Colonic mucosa (tissue), 4 donors: Measurements from ENCODE around the gene APOL1. TPM values are rescaled to one million over a fixed set of nuclear protein-coding genes. Genes with fewer than 3 reads are reported as not detected.

Source experiments
- DNase-seq: peaks from one replicate; pipeline ENCODE4 v3.0.0-alpha.2; 2020
- H3K27ac ChIP-seq: fragments of 200-600 bp; one replicate; pipeline ENCODE4 v1.8.0; 2021
- H3K27me3 ChIP-seq: fragments of 200-600 bp; one replicate; pipeline ENCODE4 v1.8.0; 2021
- H3K36me3 ChIP-seq: fragments of 200-600 bp; one replicate; pipeline ENCODE4 v1.8.0; 2021
- H3K4me1 ChIP-seq: fragments of 200-600 bp; one replicate; pipeline ENCODE4 v1.8.0; 2021; ENCODE audit warnings: mild to moderate bottlenecking
- H3K4me3 ChIP-seq: fragments of 200-600 bp; one replicate; pipeline ENCODE4 v1.8.0; 2021
- H3K9ac ChIP-seq, 2 donors: one replicate each; pipeline ENCODE4 v1.7.0; 2013; ENCODE audit warnings: control low read depth in 2 of 2, low read depth in 2 of 2, low read length in 2 of 2
- H3K9me3 ChIP-seq: fragments of 200-600 bp; one replicate; pipeline ENCODE4 v1.8.0; 2021
- intact Hi-C: fragments of 100-400 bp; cut with DNase I; formaldehyde crosslinking; loops from one replicate; pipeline ENCODE4 v1.14.1; 2022
- total RNA-seq, 2 donors: library from RNA; stranded (reverse); fragmentation: NEBNext Ultra II Directional in 1 of 2; extraction: Animal tissue kit (Norgen Biotek cat#: 25700) in 1 of 2; gene quantifications; one replicate each; pipeline ENCODE4 v1.2.1, GENCODE V29; 2021
- TF ChIP-seq, protein P1 (sequence below): fragments of 200-600 bp; IDR thresholded peaks from one replicate; pipeline ENCODE4 v1.8.0; 2022; ENCODE audit warnings: antibody characterized with exemption, mild to moderate bottlenecking
- donor health status: healthy.
- donor health status: DM: no; HTN: no; CAD: no.
- donor health status: DM: no; HTN: no; CAD: no.

The APOL1 gene
- total RNA-seq, 2 donors from 2014 or later = 14.7 to 34.6 TPM

GRCh38 chr22:36299911-36300310, 47.0 kb downstream of the APOL1 start:
- Histone ChIP-seq H3K36me3 (peaks cover 86% of the 10 kb centered on the region), H3K9ac (no peak overlapping the region), H3K9me3 (no peaks in the 10 kb centered on the region), H3K4me3 (no peak overlapping the region), H3K27me3 (no peaks in the 10 kb centered on the region), H3K4me1 (no peaks in the 10 kb centered on the region), H3K27ac (no peak overlapping the region)
- intact Hi-C loops = no loop called here
- DNase-seq = no peak
- TF ChIP-seq, protein P1, sequence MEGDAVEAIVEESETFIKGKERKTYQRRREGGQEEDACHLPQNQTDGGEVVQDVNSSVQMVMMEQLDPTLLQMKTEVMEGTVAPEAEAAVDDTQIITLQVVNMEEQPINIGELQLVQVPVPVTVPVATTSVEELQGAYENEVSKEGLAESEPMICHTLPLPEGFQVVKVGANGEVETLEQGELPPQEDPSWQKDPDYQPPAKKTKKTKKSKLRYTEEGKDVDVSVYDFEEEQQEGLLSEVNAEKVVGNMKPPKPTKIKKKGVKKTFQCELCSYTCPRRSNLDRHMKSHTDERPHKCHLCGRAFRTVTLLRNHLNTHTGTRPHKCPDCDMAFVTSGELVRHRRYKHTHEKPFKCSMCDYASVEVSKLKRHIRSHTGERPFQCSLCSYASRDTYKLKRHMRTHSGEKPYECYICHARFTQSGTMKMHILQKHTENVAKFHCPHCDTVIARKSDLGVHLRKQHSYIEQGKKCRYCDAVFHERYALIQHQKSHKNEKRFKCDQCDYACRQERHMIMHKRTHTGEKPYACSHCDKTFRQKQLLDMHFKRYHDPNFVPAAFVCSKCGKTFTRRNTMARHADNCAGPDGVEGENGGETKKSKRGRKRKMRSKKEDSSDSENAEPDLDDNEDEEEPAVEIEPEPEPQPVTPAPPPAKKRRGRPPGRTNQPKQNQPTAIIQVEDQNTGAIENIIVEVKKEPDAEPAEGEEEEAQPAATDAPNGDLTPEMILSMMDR = no peak

DNA sequence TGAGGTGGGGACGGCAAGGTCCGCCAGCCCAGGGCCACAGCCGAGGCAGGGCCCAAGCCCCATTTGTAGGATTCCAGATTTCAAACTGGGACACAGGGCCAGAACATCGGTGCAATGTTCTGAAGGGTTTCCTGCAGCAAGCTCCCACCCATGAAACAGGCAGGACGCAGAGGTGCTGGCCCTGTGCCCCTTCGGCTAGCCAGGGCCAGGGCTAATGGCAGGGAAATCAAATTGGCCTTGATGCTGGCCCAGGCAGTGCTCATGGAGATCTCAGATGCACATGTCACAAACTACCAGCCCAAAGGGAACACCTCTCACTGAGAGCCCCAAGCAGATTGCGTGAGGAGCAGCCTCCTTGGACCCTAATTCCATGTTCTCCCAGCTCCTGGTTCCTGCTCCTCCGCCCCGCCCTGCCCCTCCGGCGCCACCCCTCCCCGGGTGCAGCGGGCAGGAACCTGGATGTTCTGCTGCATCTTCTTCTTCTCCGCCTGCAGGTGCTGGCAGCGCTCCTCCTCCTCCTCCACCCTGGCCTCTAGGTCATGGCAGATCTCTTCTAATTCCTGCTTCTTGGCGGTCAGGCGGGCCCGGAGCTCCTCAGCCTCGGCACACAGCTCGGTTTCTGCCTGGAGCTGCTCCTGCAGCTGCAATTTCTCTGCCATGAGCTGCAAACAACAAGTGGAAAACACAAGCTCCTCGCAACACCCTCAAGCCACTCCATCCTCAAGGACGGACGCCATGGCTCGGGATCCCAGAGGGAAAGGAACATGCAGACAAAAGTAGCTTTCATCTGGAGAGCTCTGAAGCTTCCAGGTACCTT, 47.7 kb downstream of the APOL1 start:
- H3K4me1 ChIP-seq = no peaks in the 10 kb centered on the region
- DNase-seq = no peak
- no peak overlapping the region for H3K9ac ChIP-seq
- H3K27ac ChIP-seq = no peak overlapping the region
- TF ChIP-seq, protein P1 = no peak
- intact Hi-C loops = no loop called here
- H3K4me3 ChIP-seq = no peak overlapping the region
- no peaks in the 10 kb centered on the region for H3K27me3 ChIP-seq
- H3K36me3 ChIP-seq = peaks cover 86% of the 10 kb centered on the region
- no peaks in the 10 kb centered on the region for H3K9me3 ChIP-seq

DNA sequence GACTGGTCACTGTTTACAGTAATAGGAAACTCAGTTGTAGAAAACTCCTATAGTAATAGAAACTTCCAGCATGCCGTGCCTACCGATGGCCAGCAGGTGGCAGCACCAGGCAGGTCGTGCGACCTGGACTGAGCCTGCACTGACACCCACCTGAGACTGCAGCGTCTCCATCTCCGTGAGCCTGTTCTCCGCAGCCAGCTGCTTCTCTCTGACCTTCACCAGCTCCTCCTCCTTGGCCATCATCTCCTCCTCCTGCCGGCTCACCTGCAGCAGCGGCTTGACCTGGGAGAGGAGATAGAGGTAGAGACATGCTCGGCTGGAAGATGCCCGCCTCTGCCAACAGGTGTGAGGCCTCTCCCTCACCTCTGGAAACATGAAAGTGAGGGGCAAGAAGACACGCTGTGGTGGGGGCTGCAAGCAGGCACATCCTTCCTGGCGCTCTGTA, 48.5 kb downstream of the APOL1 start:
- no peaks in the 10 kb centered on the region for H3K4me1 ChIP-seq

DNA sequence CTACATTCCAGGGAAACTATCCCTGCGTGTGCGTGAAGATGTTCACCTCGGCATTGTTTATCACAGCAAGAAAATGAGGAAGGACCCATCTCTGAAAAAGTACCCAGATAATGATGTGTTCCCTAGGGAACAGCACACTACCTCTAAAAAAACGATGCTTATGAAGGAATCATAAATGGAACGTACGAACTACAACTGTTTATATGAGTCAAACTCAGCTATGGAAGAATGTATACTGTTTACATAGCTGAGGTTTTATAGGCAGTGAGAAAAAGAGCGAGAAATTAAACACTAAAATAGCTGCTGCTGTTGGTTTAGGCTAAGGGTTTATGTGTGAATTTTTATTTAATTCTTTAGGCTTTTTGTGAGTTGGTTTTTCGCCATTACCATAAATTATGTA, 48.9 kb downstream of the APOL1 start:
- Histone ChIP-seq H3K4me1 (no peaks in the 10 kb centered on the region), H3K27me3 (no peaks in the 10 kb centered on the region), H3K36me3 (peaks cover 85% of the 10 kb centered on the region), H3K9me3 (no peaks in the 10 kb centered on the region), H3K9ac (no peak overlapping the region), H3K27ac (no peak overlapping the region), H3K4me3 (no peak overlapping the region)
- TF ChIP-seq, protein P1 = no peak
- DNase-seq = no peak
- intact Hi-C loops = no loop called here

More for the DNA sequence above, 48.5 kb downstream of the APOL1 start:
- peaks cover 88% of the 10 kb centered on the region for H3K36me3 ChIP-seq
- no peak overlapping the region for H3K9ac ChIP-seq
- TF ChIP-seq, protein P1 = peak; percentile 92
- H3K9me3 ChIP-seq = no peaks in the 10 kb centered on the region
- intact Hi-C loops = no loop called here
- no peak overlapping the region for H3K27ac ChIP-seq
- H3K27me3 ChIP-seq = no peaks in the 10 kb centered on the region
- DNase-seq = peak; percentile 81
- no peak overlapping the region for H3K4me3 ChIP-seq

DNA sequence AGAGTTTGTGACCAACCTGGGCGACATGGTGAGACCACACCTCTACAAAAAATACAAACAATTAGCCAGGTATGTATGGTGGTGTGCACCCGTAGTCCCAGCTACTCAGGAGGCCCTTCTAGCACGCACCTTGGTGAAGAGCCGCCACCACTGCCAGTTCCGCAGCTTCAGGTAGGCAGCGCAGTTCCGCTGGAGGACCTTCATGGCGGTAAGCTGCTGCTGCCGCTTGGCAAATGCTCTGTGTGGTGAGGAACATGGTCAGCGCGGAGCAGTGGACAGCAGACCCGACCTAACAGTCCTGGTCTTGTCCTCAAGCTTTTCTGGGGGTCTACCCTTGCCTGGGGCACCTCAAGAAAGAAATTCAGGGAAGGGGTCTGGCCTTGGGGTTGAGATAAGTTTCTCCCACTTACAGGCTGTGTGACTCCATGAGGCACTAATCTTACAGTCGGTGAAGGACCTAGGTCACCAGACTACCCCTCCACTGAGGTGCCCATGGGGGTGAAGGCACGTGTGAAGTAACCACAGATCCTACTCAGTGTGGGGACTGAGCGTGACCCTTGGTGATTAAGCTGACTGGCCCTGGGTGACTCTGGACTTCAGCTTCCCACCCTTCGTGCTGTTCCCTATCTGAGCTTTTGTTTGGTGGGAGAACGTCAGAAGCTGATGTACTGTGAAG, 49.6 kb downstream of the APOL1 start:
- no peak overlapping the region for H3K9ac ChIP-seq
- peaks cover 82% of the 10 kb centered on the region for H3K36me3 ChIP-seq
- H3K27ac ChIP-seq = peak overlapping the region; percentile 4
- H3K27me3 ChIP-seq = no peaks in the 10 kb centered on the region
- intact Hi-C loops = no loop called here
- H3K9me3 ChIP-seq = no peaks in the 10 kb centered on the region
- TF ChIP-seq, protein P1 = no peak
- DNase-seq = no peak
- no peaks in the 10 kb centered on the region for H3K4me1 ChIP-seq
- H3K4me3 ChIP-seq = no peak overlapping the region
